ENCODE data around the gene TFPI. TPM values are rescaled to one million over a fixed set of nuclear protein-coding genes. Genes with fewer than 3 reads are reported as not detected.

TFPI gene
- total and polyA plus RNA-seq, 2 of the 8 experiments (the other 6 are each of a cell fraction or from before 2014, with no cell fraction given): 2.0 to 7.1 TPM

GRCh38 chr2:187526792-187527191, 27.4 kb downstream of the TFPI start (continued):
- TF ChIP-seq USF2 (IDR thresholded peaks at IDR 0.05; ENCODE audit: low read length) (no peak), TCF12 (IDR thresholded peaks at IDR 0.05; ENCODE audit: low read depth, low read length) (no peak), KDM4A (IDR thresholded peaks at IDR 0.05; ENCODE audit: low read depth, low read length, severe bottlenecking) (no peak), ZNF274 (IDR thresholded peaks at IDR 0.05; ENCODE audit: borderline replicate concordance, extremely low read depth, low read length) (no peak), TAF1 (IDR thresholded peaks at IDR 0.05; ENCODE audit: low read depth, low read length) (no peak)
